Vagina (tissue), 2 donors: ENCODE results near the gene XAF1. TPM values are rescaled to one million over a fixed set of nuclear protein-coding genes. Genes with fewer than 3 reads are reported as not detected.
A peak's percentile ranks its signal among the peaks of the same experiment; 100 is the strongest.

Source experiments
- DNase-seq, 2 donors: peaks; one replicate each; pipeline ENCODE4 v3.0.0-alpha.2; 2017; ENCODE audit errors: extremely low spot score in 2 of 2
- H3K27ac ChIP-seq: fragments of 200-600 bp; sonication (generic); one replicate; pipeline ENCODE4 v1.5.1; 2019
- H3K27me3 ChIP-seq: fragments of 200-600 bp; sonication (generic); one replicate; pipeline ENCODE4 v1.5.1; 2019
- H3K36me3 ChIP-seq, 2 donors: fragments of 200-600 bp; sonication (generic); one replicate each; pipeline ENCODE4 v1.5.1; 2017 to 2019
- H3K4me1 ChIP-seq: fragments of 200-600 bp; sonication (generic); one replicate; pipeline ENCODE4 v1.5.1; 2019
- H3K4me3 ChIP-seq, 2 donors: fragments of 200-600 bp; sonication (generic); 1 replicate in 1 of 2; 2 replicates in 1 of 2; pipeline ENCODE4 v1.5.1; 2016 to 2019
- H3K9me3 ChIP-seq: fragments of 200-600 bp; sonication (generic); one replicate; pipeline ENCODE4 v1.5.1; 2019
- POLR2A ChIP-seq, 2 donors: fragments of 450-650 bp; IDR thresholded peaks; one replicate each; pipeline ENCODE4 v1.6.1; 2017; ENCODE audit warnings: antibody characterized with exemption in 2 of 2, mild to moderate bottlenecking in 2 of 2, moderate library complexity in 2 of 2
- POLR2AphosphoS5 ChIP-seq, 2 donors: sonication (generic); formaldehyde crosslinking; IDR thresholded peaks; one replicate each; pipeline ENCODE4 v1.9.0; 2017; ENCODE audit warnings: antibody characterized with exemption in 2 of 2, mild to moderate bottlenecking in 2 of 2, low read depth in 1 of 2; ENCODE audit not compliant: insufficient read depth in 1 of 2
- intact Hi-C: fragments of 100-400 bp; cut with DNase I; formaldehyde crosslinking; loops from one replicate; pipeline ENCODE4 v1.15.1; 2023
- total RNA-seq: library from RNA; depleted of rRNA; stranded (reverse); fragments of >200 nt; gene quantifications from one replicate; pipeline ENCODE4 v1.2.3, GENCODE V29; 2016
- TF ChIP-seq, protein P1 (sequence below), 3 experiments: fragments of 450-650 bp in 2 of 3; fragments of 200-600 bp in 1 of 3; sonication (generic) in 1 of 3; IDR thresholded peaks; one replicate each; pipeline ENCODE4 v1.5.1; 2017 to 2019; ENCODE audit warnings: antibody characterized with exemption in 3 of 3, mild to moderate bottlenecking in 2 of 3, moderate library complexity in 2 of 3

The XAF1 gene
- total RNA-seq, 1 donor from 2014 or later, result 43.0 TPM

DNA sequence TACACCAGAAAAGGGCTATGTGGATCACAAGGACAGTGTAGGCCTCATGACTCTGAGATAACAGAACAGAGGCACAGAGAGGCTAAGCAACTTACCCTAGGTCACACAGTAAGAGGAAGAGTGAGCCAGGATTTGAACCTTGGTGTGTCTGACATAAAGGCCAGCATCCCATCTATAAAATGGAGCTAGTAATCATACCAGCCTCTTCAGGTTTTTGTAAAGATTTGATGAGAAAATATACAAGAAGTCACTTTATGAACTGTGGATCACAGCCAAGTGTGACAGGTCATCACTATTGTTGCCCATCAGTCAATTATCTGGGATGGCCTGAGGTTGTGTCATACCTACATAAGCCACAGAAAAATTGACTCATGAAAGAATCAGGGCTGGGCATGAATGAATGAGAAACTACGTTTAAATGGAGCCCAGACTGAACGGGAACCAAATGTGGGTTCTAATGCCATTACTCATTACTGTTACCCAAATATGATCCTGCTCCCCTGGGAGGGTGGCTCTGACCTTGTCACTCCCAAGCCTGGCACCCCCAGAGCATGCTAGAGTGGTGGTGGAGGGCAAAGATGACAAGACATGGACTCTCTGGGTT, 41.1 kb downstream of the XAF1 start:
- Histone ChIP-seq H3K27me3 (no peaks in the 10 kb centered on the region), H3K27ac (no peak overlapping the region), H3K4me3 (no peak overlapping the region), H3K4me1 (peaks cover 13% of the 10 kb centered on the region), H3K9me3 (no peaks in the 10 kb centered on the region), H3K36me3 (no peaks in the 10 kb centered on the region)
- DNase-seq, result no peak
- intact Hi-C loops, result no loop called here
- no peak for TF ChIP-seq POLR2AphosphoS5 (IDR thresholded peaks at IDR 0.05; ENCODE audit: insufficient read depth in 1 of 2, low read depth in 1 of 2)
- TF ChIP-seq, protein P1, sequence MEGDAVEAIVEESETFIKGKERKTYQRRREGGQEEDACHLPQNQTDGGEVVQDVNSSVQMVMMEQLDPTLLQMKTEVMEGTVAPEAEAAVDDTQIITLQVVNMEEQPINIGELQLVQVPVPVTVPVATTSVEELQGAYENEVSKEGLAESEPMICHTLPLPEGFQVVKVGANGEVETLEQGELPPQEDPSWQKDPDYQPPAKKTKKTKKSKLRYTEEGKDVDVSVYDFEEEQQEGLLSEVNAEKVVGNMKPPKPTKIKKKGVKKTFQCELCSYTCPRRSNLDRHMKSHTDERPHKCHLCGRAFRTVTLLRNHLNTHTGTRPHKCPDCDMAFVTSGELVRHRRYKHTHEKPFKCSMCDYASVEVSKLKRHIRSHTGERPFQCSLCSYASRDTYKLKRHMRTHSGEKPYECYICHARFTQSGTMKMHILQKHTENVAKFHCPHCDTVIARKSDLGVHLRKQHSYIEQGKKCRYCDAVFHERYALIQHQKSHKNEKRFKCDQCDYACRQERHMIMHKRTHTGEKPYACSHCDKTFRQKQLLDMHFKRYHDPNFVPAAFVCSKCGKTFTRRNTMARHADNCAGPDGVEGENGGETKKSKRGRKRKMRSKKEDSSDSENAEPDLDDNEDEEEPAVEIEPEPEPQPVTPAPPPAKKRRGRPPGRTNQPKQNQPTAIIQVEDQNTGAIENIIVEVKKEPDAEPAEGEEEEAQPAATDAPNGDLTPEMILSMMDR (IDR thresholded peaks at IDR 0.05), result no peak
- no peak for TF ChIP-seq POLR2A (IDR thresholded peaks at IDR 0.05)

DNA sequence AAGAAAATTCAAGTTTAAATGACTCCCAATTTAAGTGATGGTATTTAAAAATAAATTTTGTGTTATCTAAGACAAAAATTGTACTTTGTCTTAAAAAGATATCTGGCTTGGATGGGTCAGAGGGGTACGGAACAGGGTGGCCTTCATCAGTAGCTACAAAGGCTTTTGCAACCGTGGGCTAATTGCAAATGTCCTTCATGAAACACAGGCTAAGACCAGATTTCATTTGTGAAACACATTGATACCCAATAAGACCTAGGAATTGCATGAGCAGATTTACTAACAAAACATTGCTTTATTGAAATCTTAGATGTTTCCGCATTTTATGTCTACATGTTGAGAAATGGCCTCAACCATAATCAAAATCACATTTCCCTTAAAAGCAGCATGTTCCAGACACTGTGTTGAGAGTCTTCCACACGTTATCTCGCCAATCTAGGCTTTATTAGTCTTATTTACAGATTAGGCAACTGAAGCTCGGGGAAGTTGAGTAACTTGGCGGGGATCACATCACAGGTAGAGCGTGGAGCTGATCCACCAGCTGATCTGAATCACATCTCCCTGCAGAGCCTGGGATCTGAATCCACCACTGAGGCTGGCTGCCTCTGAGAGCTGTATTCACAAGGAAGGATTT, 42.0 kb downstream of the XAF1 start:
- H3K4me3 ChIP-seq, result no peak overlapping the region
- H3K9me3 ChIP-seq, result no peaks in the 10 kb centered on the region
- no peak for DNase-seq
- peaks cover 13% of the 10 kb centered on the region for H3K4me1 ChIP-seq
- no peaks in the 10 kb centered on the region for H3K27me3 ChIP-seq
- H3K27ac ChIP-seq, result no peak overlapping the region
- H3K36me3 ChIP-seq, result no peaks in the 10 kb centered on the region
- intact Hi-C loops, result no loop called here
- TF ChIP-seq POLR2A (IDR thresholded peaks at IDR 0.05) (no peak), POLR2AphosphoS5 (IDR thresholded peaks at IDR 0.05; ENCODE audit: insufficient read depth in 1 of 2, low read depth in 1 of 2) (peak in 1 of 2 donors; percentile 37)

DNA sequence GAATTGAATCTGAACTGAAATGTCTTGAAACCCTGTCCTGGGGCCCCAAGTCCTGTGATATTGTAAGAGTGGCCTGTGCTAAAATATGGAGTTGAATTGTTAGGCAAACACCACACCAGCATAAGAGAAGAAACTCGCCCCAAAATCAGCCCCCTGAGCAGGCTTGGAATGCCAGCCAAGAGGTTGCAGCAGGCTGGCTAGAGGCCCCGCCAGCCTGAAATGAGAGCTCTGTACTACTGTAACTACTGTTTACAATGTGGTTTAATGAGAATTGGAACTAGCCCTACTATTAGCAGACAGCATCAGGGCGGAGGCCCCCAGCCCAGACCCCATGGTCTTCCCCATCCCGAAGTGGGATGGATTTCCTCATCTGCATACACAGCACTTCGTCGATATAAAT, 43.9 kb downstream of the XAF1 start:
- Histone ChIP-seq H3K27me3 (no peaks in the 10 kb centered on the region), H3K36me3 (no peaks in the 10 kb centered on the region), H3K9me3 (no peaks in the 10 kb centered on the region), H3K4me1 (peaks cover 13% of the 10 kb centered on the region), H3K27ac (no peak overlapping the region), H3K4me3 (no peak overlapping the region)
- peak in 1 of 2 donors; percentile 32 for DNase-seq
- TF ChIP-seq POLR2AphosphoS5 (IDR thresholded peaks at IDR 0.05; ENCODE audit: insufficient read depth in 1 of 2, low read depth in 1 of 2) (no peak), POLR2A (IDR thresholded peaks at IDR 0.05) (no peak)
- TF ChIP-seq, protein P1 (IDR thresholded peaks at IDR 0.05), result no peak
- intact Hi-C loops, result no loop called here

DNA sequence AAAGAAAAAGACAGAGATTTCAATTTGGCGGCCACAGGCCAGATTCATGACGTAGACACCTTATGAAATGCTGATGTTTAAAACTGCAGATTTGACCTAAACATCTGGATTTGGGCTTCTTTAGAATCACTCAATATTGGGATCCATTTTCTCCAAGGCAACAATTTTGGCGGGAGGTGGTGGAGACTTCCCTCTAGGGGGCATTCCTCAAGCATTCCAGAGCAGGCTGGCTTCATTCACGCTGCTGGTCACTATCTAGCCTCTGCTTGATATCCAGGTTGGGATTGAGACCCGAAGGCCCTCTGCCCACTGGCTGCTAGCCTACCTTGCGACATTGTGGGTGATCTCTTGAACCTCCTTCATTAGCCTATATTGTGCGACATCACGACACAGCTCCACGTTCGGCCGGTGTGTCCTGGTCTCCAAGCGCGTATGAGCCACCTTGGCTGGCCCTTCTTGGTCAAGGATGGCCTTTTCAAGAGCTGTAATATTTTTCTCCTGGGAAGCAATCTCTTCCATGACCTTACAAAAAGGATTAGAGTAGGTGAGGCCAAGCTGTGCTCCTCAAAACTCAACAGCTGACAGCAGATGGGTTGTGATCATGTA, 44.7 kb downstream of the XAF1 start:
- H3K27ac ChIP-seq, result no peak overlapping the region
- intact Hi-C loops, result no loop called here
- peaks cover 13% of the 10 kb centered on the region for H3K4me1 ChIP-seq
- peak in 1 of 2 donors; percentile 42 for DNase-seq
- H3K27me3 ChIP-seq, result no peaks in the 10 kb centered on the region
- H3K4me3 ChIP-seq, result no peak overlapping the region
- no peaks in the 10 kb centered on the region for H3K36me3 ChIP-seq
- H3K9me3 ChIP-seq, result no peaks in the 10 kb centered on the region
- TF ChIP-seq POLR2AphosphoS5 (IDR thresholded peaks at IDR 0.05; ENCODE audit: insufficient read depth in 1 of 2, low read depth in 1 of 2) (no peak), POLR2A (IDR thresholded peaks at IDR 0.05) (no peak)
- TF ChIP-seq, protein P1 (IDR thresholded peaks at IDR 0.05), result no peak

DNA sequence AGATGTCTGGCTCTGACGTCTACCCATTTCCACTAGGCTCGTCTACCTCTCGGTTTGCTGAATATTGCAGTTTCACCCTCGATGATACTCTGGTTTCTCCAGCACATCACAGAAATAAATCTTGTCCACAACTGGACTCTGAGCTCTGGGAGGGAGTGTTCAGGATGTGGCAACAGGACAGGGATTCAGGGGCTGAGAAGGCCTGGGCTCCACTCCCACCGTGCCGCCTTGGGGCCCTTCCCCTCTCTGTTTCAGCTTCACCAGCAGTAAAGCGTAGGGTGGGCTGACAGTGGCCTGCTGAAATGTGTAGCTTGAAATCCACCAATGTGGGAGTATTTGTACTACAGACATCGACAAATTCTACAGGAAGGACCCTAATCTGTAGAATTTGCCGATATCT, 55.7 kb downstream of the XAF1 start:
- H3K36me3 ChIP-seq, result no peaks in the 10 kb centered on the region
- H3K4me3 ChIP-seq, result no peak overlapping the region
- intact Hi-C loops, result no loop called here
- H3K4me1 ChIP-seq, result no peaks in the 10 kb centered on the region
- DNase-seq, result no peak
- H3K9me3 ChIP-seq, result no peaks in the 10 kb centered on the region
- H3K27ac ChIP-seq, result no peak overlapping the region
- no peak for TF ChIP-seq POLR2AphosphoS5 (IDR thresholded peaks at IDR 0.05; ENCODE audit: insufficient read depth in 1 of 2, low read depth in 1 of 2)
- TF ChIP-seq, protein P1 (IDR thresholded peaks at IDR 0.05), result no peak
- no peak for TF ChIP-seq POLR2A (IDR thresholded peaks at IDR 0.05)
- no peaks in the 10 kb centered on the region for H3K27me3 ChIP-seq
